ENCODE measurements around the gene ADAP2.

DNA sequence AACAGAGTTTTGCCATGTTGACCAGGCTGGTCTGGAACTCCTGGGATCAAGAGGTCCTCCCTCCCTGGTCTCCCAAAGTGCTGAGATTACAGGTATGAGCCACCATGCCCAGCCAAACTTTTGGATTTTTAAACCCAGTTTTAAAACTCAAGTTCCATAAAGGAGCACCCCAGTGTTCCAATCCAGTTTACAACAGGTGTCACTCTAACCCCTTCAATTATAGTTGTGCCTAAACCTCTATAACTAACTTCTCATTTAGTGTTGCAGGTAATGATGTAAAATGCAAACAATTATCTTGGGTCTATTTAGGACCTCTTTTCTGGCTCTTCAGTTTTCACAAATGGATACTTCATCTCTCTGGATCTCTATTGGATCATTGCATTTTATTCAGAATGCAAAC lies 7.8 kb upstream of the ADAP2 start:
- TF ChIP-seq POLR2A (IDR thresholded peaks at IDR 0.05; ENCODE audit: control extremely low read depth in 1 of 2, low read depth in 2 of 2, low read length in 2 of 2) (no peak), TEAD4 (IDR thresholded peaks at IDR 0.05; ENCODE audit: low read depth, low read length) (no peak), BRCA1 (IDR thresholded peaks at IDR 0.05; ENCODE audit: low read depth, low read length) (no peak), POLR2AphosphoS5 (IDR thresholded peaks at IDR 0.05; ENCODE audit: low read depth, low read length) (no peak), POU5F1 (IDR thresholded peaks at IDR 0.05; ENCODE audit: low read depth, low read length) (no peak), SP1 (IDR thresholded peaks at IDR 0.05; ENCODE audit: low read depth, low read length) (no peak), RXRA (IDR thresholded peaks at IDR 0.05; ENCODE audit: insufficient read depth, low read depth, low read length) (no peak), JUND (IDR thresholded peaks at IDR 0.05; ENCODE audit: low read length) (no peak), TAF7 (optimal IDR thresholded peaks at IDR 0.05; ENCODE audit: borderline replicate concordance, low read depth, low read length) (no peak), TAF1 (IDR thresholded peaks at IDR 0.05; ENCODE audit: low read depth, low read length) (no peak), YY1 (IDR thresholded peaks at IDR 0.05; ENCODE audit: low read depth, low read length) (no peak), FOSL1 (IDR thresholded peaks at IDR 0.05; ENCODE audit: insufficient read depth, low read depth, low read length) (no peak), NRF1 (IDR thresholded peaks at IDR 0.05; ENCODE audit: low read depth, low read length) (no peak)
- TF ChIP-seq, protein P1, sequence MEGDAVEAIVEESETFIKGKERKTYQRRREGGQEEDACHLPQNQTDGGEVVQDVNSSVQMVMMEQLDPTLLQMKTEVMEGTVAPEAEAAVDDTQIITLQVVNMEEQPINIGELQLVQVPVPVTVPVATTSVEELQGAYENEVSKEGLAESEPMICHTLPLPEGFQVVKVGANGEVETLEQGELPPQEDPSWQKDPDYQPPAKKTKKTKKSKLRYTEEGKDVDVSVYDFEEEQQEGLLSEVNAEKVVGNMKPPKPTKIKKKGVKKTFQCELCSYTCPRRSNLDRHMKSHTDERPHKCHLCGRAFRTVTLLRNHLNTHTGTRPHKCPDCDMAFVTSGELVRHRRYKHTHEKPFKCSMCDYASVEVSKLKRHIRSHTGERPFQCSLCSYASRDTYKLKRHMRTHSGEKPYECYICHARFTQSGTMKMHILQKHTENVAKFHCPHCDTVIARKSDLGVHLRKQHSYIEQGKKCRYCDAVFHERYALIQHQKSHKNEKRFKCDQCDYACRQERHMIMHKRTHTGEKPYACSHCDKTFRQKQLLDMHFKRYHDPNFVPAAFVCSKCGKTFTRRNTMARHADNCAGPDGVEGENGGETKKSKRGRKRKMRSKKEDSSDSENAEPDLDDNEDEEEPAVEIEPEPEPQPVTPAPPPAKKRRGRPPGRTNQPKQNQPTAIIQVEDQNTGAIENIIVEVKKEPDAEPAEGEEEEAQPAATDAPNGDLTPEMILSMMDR (IDR thresholded peaks at IDR 0.05; ENCODE audit: control extremely low read depth in 1 of 3, insufficient read depth in 1 of 3, low read depth in 1 of 3, low read length in 3 of 3), result no peak

All from H1 (cell line).